Measurements from ENCODE around the gene CIDEB. TPM values are rescaled to one million over a fixed set of nuclear protein-coding genes. Genes with fewer than 3 reads are reported as not detected.

The CIDEB gene
- total RNA-seq, 1 experiment from 2014 or later: 0.22 TPM

GRCh38 chr14:24331731-24332267 lies 24.0 kb upstream of the CIDEB start:
- no peak for TF ChIP-seq SIN3A (IDR thresholded peaks at IDR 0.05; ENCODE audit: low read depth)
- TF ChIP-seq YY1 (IDR thresholded peaks at IDR 0.05; ENCODE audit: extremely low read depth, insufficient replicate concordance, low read depth, low read length): no peak
- no peak for TF ChIP-seq REST (IDR thresholded peaks at IDR 0.05; ENCODE audit: low read depth)
- no peak for TF ChIP-seq JUND (IDR thresholded peaks at IDR 0.05)
- TF ChIP-seq FOSL1 (IDR thresholded peaks at IDR 0.05; ENCODE audit: low read depth): no peak
- no peak for TF ChIP-seq ATF3 (IDR thresholded peaks at IDR 0.05)
- no peak for TF ChIP-seq ZBTB33 (IDR thresholded peaks at IDR 0.05; ENCODE audit: extremely low read depth, insufficient replicate concordance, low read length)
- Histone ChIP-seq H3K9me3 (ENCODE audit: control insufficient read depth in 1 of 2, insufficient read depth in 1 of 2, low read depth in 1 of 2, low read length in 2 of 2) (no peaks in the 10 kb centered on the region), H3K9me2 (ENCODE audit: insufficient read depth) (no peaks in the 10 kb centered on the region), H3K27ac (ENCODE audit: low read depth, low read length) (no peak overlapping the region; the same call in 1 of the 2 replicates), H3K4me3 (replicated peaks in 1 of 2; ENCODE audit: low read depth in 1 of 2, low read length in 2 of 2) (no peak overlapping the region), H2AFZ (ENCODE audit: low read depth, low read length, poor library complexity, severe bottlenecking) (no peak overlapping the region), H4K20me1 (ENCODE audit: insufficient read depth) (no peaks in the 10 kb centered on the region), H3K36me3 (ENCODE audit: control insufficient read depth in 1 of 2, insufficient read depth in 2 of 2, low read length in 2 of 2) (no peaks in the 10 kb centered on the region), H3K4me2 (ENCODE audit: low read length) (no peak overlapping the region), H3K27me3 (ENCODE audit: insufficient read depth, low read length) (no peaks in the 10 kb centered on the region), H3K9ac (ENCODE audit: low read length) (no peak overlapping the region), H3K4me1 (ENCODE audit: control insufficient read depth in 1 of 2, insufficient read depth in 2 of 2, low read length in 2 of 2) (peaks cover 4 to 12% of the 10 kb centered on the region in 2 experiments), H3K79me2 (ENCODE audit: insufficient read depth, low read length) (no peaks in the 10 kb centered on the region)
- no TSS peak for BruUV-seq (replicated peaks)
- ChIA-PET RAD21 (ENCODE audit: low non-redundant PET in 1 of 2, low total read pairs in 2 of 2, uncharacterized antibody in 2 of 2, unreplicated experiment in 2 of 2) (interaction anchor here (1.7 to 2.5 kb wide), 3 partner anchors 100 kb away, joined by 6 to 25 read pairs (median 21); no protein-coding TSS in a partner anchor), POLR2A (interaction anchor here (1.3 to 4.2 kb wide), 3 partner anchors 89 to 105 kb away, joined by 3 to 38 read pairs (median 5); partner anchors contain the start of genes CBLN3, KHNYN and TINF2), CTCF (interaction anchor here (2.9 to 6.3 kb wide), 3 partner anchors 34 to 104 kb away, joined by 25 to 162 read pairs (median 82); partner anchors contain the start of genes CBLN3 and KHNYN)
- DNase-seq (ENCODE audit: low read depth, low spot score) (no peak), ATAC-seq (no peak)
- intact Hi-C loops (cut with micrococcal nuclease): no loop called here

Data from HCT116 (cell line).